ENCODE data around the gene LYRM1. TPM values are rescaled to one million over a fixed set of nuclear protein-coding genes. Genes with fewer than 3 reads are reported as not detected.

LYRM1 gene
- total and polyA plus RNA-seq, 3 donors from 2014 or later, result 30.2 to 87.2 (median 43.0) TPM

DNA sequence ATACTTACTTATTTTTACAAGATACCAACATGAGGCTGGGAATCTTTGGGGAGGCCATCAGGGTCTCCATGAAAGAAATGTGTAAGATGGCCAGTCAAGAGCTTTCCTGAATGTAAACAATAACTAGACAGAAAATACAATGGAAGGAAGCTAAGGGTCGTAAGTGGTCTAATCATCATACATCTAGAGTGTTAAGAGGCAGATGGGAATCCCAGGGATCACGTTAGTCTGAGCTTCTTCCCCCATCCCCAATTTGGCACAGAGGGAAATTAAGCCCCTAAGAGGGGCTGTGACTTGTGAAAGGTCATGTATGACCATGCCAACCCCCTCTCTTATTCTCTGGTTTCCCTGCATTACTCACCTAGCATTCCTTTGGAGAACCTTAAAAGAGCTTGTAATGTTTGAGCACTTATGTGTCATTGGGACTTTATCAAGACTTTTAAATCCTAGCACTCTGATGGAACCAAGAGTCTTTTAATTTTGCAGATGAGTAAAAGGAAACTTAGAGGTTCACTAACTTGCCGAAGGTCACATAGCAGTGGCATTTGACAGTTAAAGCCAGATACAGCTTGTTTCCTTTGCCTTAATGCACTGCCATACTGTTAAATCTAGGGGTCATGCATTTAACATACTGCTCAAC, 46.5 kb upstream of the LYRM1 start:
- 81 to 87% methylated on average over 3 of the region's 3 CpGs for WGBS, 2 donors
- H3K9me3 ChIP-seq, result no peaks in the 10 kb centered on the region
- H3K4me3 ChIP-seq, result no peak overlapping the region
- no peaks in the 10 kb centered on the region for H3K27me3 ChIP-seq
- H3K36me3 ChIP-seq (ENCODE audit: low read depth, missing control alignments), result no peaks in the 10 kb centered on the region
- DNase-seq, result no peak
- peak overlapping the region in 1 of 2 donors; percentile 37 for H3K27ac ChIP-seq
- no peak for TF ChIP-seq POLR2A (IDR thresholded peaks at IDR 0.05)
- TF ChIP-seq, protein P1, sequence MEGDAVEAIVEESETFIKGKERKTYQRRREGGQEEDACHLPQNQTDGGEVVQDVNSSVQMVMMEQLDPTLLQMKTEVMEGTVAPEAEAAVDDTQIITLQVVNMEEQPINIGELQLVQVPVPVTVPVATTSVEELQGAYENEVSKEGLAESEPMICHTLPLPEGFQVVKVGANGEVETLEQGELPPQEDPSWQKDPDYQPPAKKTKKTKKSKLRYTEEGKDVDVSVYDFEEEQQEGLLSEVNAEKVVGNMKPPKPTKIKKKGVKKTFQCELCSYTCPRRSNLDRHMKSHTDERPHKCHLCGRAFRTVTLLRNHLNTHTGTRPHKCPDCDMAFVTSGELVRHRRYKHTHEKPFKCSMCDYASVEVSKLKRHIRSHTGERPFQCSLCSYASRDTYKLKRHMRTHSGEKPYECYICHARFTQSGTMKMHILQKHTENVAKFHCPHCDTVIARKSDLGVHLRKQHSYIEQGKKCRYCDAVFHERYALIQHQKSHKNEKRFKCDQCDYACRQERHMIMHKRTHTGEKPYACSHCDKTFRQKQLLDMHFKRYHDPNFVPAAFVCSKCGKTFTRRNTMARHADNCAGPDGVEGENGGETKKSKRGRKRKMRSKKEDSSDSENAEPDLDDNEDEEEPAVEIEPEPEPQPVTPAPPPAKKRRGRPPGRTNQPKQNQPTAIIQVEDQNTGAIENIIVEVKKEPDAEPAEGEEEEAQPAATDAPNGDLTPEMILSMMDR (IDR thresholded peaks at IDR 0.05), result no peak
- peaks cover 48% of the 10 kb centered on the region for H3K4me1 ChIP-seq
- intact Hi-C loops (cut with DNase I; ENCODE audit: low total_unique reads), result loop anchor here (10.0 kb wide), 1 partner anchor 51 kb away; the partner anchor contains the start of genes DCUN1D3 and LYRM1

DNA sequence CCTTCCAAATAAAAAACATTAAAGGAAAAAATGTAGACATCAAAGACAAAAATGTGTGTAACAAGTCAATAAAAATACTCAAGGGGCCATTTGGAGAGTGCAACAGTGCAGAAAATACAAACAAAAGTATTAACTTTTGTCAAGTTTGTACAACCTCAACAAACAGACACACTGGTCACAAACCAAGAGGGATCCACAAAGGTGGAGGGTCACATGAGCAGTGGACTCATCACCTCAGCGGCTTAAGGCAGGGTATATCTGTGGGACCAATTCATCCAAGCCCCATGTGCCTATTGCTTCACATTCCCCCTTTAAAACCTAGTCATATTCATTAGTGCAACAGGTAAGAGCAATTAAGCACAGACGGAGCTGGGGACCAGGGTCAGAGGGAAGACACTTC, 45.6 kb upstream of the LYRM1 start:
- Histone ChIP-seq H3K36me3 (ENCODE audit: low read depth, missing control alignments) (no peaks in the 10 kb centered on the region), H3K9me3 (no peaks in the 10 kb centered on the region), H3K27ac (no peak overlapping the region), H3K27me3 (no peaks in the 10 kb centered on the region), H3K4me3 (no peak overlapping the region), H3K4me1 (peaks cover 51% of the 10 kb centered on the region)
- TF ChIP-seq, protein P1 (IDR thresholded peaks at IDR 0.05), result no peak
- no peak for TF ChIP-seq POLR2A (IDR thresholded peaks at IDR 0.05)
- DNase-seq, result no peak
- intact Hi-C loops (cut with DNase I; ENCODE audit: low total_unique reads), result loop anchor here (10.0 kb wide), 1 partner anchor 50 kb away; the partner anchor contains the start of genes DCUN1D3 and LYRM1
- 93 to 97% methylated on average over 2 of the region's 2 CpGs for WGBS, 2 donors

DNA sequence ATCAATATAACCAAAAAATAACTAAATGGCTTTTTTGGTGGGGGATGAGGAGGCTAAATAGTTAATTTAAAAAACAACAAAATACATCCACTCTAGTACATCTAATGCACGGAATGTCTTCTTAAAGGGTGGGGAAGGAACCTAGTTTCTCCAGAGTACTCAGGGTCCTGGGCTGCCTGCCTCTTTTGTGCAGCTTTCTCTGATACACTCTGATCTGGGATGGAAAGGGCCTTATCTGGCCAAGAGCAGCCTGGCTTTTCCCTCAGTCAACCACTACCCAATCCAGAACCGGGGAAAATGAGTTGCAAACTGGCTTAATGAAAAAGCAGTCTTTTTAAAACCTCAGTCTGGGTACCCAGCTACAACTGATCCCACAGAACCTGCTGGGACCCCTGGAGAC, 43.3 kb upstream of the LYRM1 start:
- H3K4me1 ChIP-seq, result peaks cover 31% of the 10 kb centered on the region
- TF ChIP-seq, protein P1 (IDR thresholded peaks at IDR 0.05), result no peak
- TF ChIP-seq POLR2A (IDR thresholded peaks at IDR 0.05), result no peak
- H3K27ac ChIP-seq, result peak overlapping the region in 1 of 2 donors; percentile 62
- no peak for DNase-seq
- intact Hi-C loops (cut with DNase I; ENCODE audit: low total_unique reads), result loop anchor here (10.0 kb wide), 1 partner anchor 48 kb away; the partner anchor contains the start of genes DCUN1D3 and LYRM1
- WGBS, 2 donors, result 24 to 41% methylated on average over 2 of the region's 2 CpGs
- no peaks in the 10 kb centered on the region for H3K27me3 ChIP-seq
- no peak overlapping the region for H3K4me3 ChIP-seq
- no peaks in the 10 kb centered on the region for H3K9me3 ChIP-seq
- no peaks in the 10 kb centered on the region for H3K36me3 ChIP-seq (ENCODE audit: low read depth, missing control alignments)

DNA sequence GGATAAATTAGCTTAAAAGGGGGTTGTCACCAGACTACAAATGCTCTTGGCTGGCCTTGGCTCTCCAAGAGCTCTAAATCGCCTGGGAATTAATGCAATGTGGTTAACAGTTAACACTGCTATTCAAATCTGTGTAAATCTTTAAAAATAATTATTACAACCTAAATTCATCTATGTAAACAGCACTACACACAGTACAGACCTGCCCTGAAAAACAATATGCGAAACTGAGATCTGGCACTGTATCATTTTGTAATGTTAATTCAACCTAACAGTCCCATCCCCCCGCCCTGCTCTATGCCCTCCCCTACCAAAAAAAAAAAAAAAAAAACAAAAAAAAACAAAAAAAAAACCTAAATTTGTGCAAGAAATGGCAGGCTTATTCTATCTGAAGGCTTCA, 41.3 kb upstream of the LYRM1 start:
- H3K4me3 ChIP-seq, result no peak overlapping the region
- no peaks in the 10 kb centered on the region for H3K27me3 ChIP-seq
- intact Hi-C loops (cut with DNase I; ENCODE audit: low total_unique reads), result loop anchor here (10.0 kb wide), 1 partner anchor 46 kb away; the partner anchor contains the start of genes DCUN1D3 and LYRM1
- H3K4me1 ChIP-seq, result peaks cover 17% of the 10 kb centered on the region
- DNase-seq, result no peak
- H3K36me3 ChIP-seq (ENCODE audit: low read depth, missing control alignments), result no peaks in the 10 kb centered on the region
- no peaks in the 10 kb centered on the region for H3K9me3 ChIP-seq
- WGBS, 2 donors, result 65 to 67% methylated on average over 3 of the region's 3 CpGs
- TF ChIP-seq POLR2A (IDR thresholded peaks at IDR 0.05), result no peak
- H3K27ac ChIP-seq, result peak overlapping the region; percentile 40 to 75

DNA sequence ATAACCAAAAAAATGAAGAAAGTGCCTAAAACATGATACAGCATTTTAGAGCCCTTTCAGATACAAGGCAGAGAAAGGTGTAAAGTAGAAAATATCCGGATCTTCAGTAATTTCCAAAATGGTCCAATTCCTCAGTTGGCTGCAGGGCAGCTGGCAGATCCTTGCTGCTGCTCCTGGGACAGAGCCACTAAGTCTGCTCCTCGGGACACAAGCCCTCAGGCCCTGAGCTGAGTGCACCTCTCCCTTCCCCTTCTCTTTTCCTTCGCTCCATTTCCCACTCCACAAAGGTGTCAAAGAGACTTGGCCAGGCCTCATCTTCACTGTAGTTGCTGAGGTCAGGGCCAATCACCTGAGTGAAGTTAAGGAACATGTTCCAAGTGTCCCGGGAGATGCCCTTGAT, 40.9 kb upstream of the LYRM1 start:
- DNase-seq, result no peak
- Histone ChIP-seq H3K36me3 (ENCODE audit: low read depth, missing control alignments) (no peaks in the 10 kb centered on the region), H3K9me3 (no peaks in the 10 kb centered on the region), H3K4me1 (peaks cover 17% of the 10 kb centered on the region), H3K27ac (peak overlapping the region; percentile 40 to 75), H3K4me3 (no peak overlapping the region), H3K27me3 (no peaks in the 10 kb centered on the region)
- 58 to 62% methylated on average over 4 of the region's 4 CpGs for WGBS, 2 donors
- TF ChIP-seq, protein P1 (IDR thresholded peaks at IDR 0.05), result no peak
- no peak for TF ChIP-seq POLR2A (IDR thresholded peaks at IDR 0.05)
- intact Hi-C loops (cut with DNase I; ENCODE audit: low total_unique reads), result loop anchor here (10.0 kb wide), 1 partner anchor 45 kb away; the partner anchor contains the start of genes DCUN1D3 and LYRM1

All from testis (tissue), 3 donors.